Chondrocyte (in vitro differentiated cells): ENCODE measurements around the gene CEP41. TPM values are rescaled to one million over a fixed set of nuclear protein-coding genes. Genes with fewer than 3 reads are reported as not detected.

ENCODE experiments used
- DNase-seq: peaks from one replicate; pipeline ENCODE4 v3.0.0; 2021; ENCODE audit warnings: mixed read lengths, low spot score
- H3K27ac Mint-ChIP-seq: one replicate; pipeline ENCODE4 v1.8.0; 2021; ENCODE audit warnings: mild to moderate bottlenecking, moderate library complexity, mixed read lengths; ENCODE audit not compliant: unreplicated experiment
- H3K27me3 Mint-ChIP-seq: 2 replicates; pipeline ENCODE4 v1.8.0; 2021; ENCODE audit warnings: low read depth, mixed read lengths
- H3K36me3 Mint-ChIP-seq: 2 replicates; pipeline ENCODE4 v1.8.0; 2021; ENCODE audit warnings: low read depth, mixed read lengths
- H3K4me1 Mint-ChIP-seq: 2 replicates; pipeline ENCODE4 v1.8.0; 2021; ENCODE audit warnings: low read depth, mild to moderate bottlenecking, mixed read lengths
- H3K4me3 Mint-ChIP-seq: one replicate; pipeline ENCODE4 v1.8.0; 2021; ENCODE audit warnings: mild to moderate bottlenecking, moderate library complexity, mixed read lengths; ENCODE audit not compliant: unreplicated experiment
- H3K9me3 Mint-ChIP-seq: 2 replicates; pipeline ENCODE4 v1.8.0; 2021; ENCODE audit warnings: low read depth, mixed read lengths
- CTCF ChIP-seq: fragments of 200-600 bp; sonication (generic); IDR thresholded peaks from 2 replicates; pipeline ENCODE4 v1.5.0; 2021; ENCODE audit warnings: antibody characterized with exemption, mild to moderate bottlenecking, moderate library complexity
- total RNA-seq: library from RNA; stranded (reverse); gene quantifications from 3 replicates; pipeline ENCODE4 v1.2.1, GENCODE V29; 2021

Gene CEP41
- total RNA-seq, 1 donor from 2014 or later: 10.3 TPM

- no peak overlapping the region for H3K4me3 Mint-ChIP-seq
- no peak overlapping the region for H3K27ac Mint-ChIP-seq
- H3K4me1 Mint-ChIP-seq: peaks cover 11% of the 10 kb centered on the region
- no peaks in the 10 kb centered on the region for H3K9me3 Mint-ChIP-seq
- no peaks in the 10 kb centered on the region for H3K27me3 Mint-ChIP-seq
- no peak for TF ChIP-seq CTCF
- peaks cover 2% of the 10 kb centered on the region for H3K36me3 Mint-ChIP-seq
- no peak for DNase-seq
Measured at GRCh38 chr7:130426564-130426963, 14.3 kb downstream of the CEP41 start.

- H3K9me3 Mint-ChIP-seq: no peaks in the 10 kb centered on the region
- TF ChIP-seq CTCF: no peak
- DNase-seq: no peak
- H3K36me3 Mint-ChIP-seq: peaks cover 2% of the 10 kb centered on the region
- no peaks in the 10 kb centered on the region for H3K27me3 Mint-ChIP-seq
- no peak overlapping the region for H3K27ac Mint-ChIP-seq
- H3K4me1 Mint-ChIP-seq: peaks cover 15% of the 10 kb centered on the region
- no peak overlapping the region for H3K4me3 Mint-ChIP-seq
Measured at GRCh38 chr7:130425796-130426195, 15.0 kb downstream of the CEP41 start.

- Mint-ChIP-seq H3K9me3 (no peaks in the 10 kb centered on the region), H3K36me3 (peaks cover 2% of the 10 kb centered on the region), H3K27ac (no peak overlapping the region), H3K27me3 (no peaks in the 10 kb centered on the region), H3K4me1 (peaks cover 15% of the 10 kb centered on the region), H3K4me3 (no peak overlapping the region)
- no peak for DNase-seq
- TF ChIP-seq CTCF: no peak
Measured at GRCh38 chr7:130423501-130424037, 17.2 kb downstream of the CEP41 start.

- no peak for DNase-seq
- TF ChIP-seq CTCF: no peak
- Mint-ChIP-seq H3K4me3 (no peak overlapping the region), H3K4me1 (peaks cover 21% of the 10 kb centered on the region), H3K9me3 (no peaks in the 10 kb centered on the region), H3K27ac (no peak overlapping the region), H3K27me3 (no peaks in the 10 kb centered on the region), H3K36me3 (peaks cover 2% of the 10 kb centered on the region)
Measured at GRCh38 chr7:130421684-130422083, 19.1 kb downstream of the CEP41 start.

GRCh38 chr7:130420943-130421578, 19.8 kb downstream of the CEP41 start:
- Mint-ChIP-seq H3K9me3 (no peaks in the 10 kb centered on the region), H3K27ac (no peak overlapping the region), H3K27me3 (no peaks in the 10 kb centered on the region), H3K4me1 (peaks cover 21% of the 10 kb centered on the region), H3K4me3 (no peak overlapping the region), H3K36me3 (no peaks in the 10 kb centered on the region)
- no peak for TF ChIP-seq CTCF
- no peak for DNase-seq
